Activated B cell treated with CpG ODN at 0.5 μM for 24 hours (primary cell): ENCODE results near the gene VWA7. TPM values are rescaled to one million over a fixed set of nuclear protein-coding genes. Genes with fewer than 3 reads are reported as not detected.

Source experiments
- ATAC-seq: fragments of 200-7000 bp; cut with Tn5 transposase; one replicate; pipeline ENCODE4 v1.10.0; 2021; ENCODE audit warnings: low read depth, mild to moderate bottlenecking, moderate library complexity
- CTCF ChIA-PET: fragments of 350-600 bp; sonication (Branson Sonifier 250); formaldehyde crosslinking; loops from one replicate; lab custom pipeline; 2021; ENCODE audit warnings: antibody characterized with exemption; lab: Charles Lee
- POLR2A ChIA-PET: fragments of 350-600 bp; sonication (Branson Sonifier 250); formaldehyde crosslinking; loops from one replicate; lab custom pipeline; 2021; ENCODE audit warnings: antibody characterized with exemption; lab: Charles Lee
- DNase-seq: peaks from one replicate; pipeline ENCODE4 v3.0.0; 2022
- H3K27ac Mint-ChIP-seq: one replicate; pipeline ENCODE4 v1.8.0; 2020; ENCODE audit warnings: mixed read lengths
- H3K27me3 Mint-ChIP-seq: one replicate; pipeline ENCODE4 v1.8.0; 2021; ENCODE audit warnings: mixed read lengths
- H3K36me3 Mint-ChIP-seq: one replicate; pipeline ENCODE4 v1.8.0; 2021; ENCODE audit warnings: low read depth, mixed read lengths
- H3K4me1 Mint-ChIP-seq: one replicate; pipeline ENCODE4 v1.8.0; 2021; ENCODE audit warnings: mixed read lengths
- H3K4me3 Mint-ChIP-seq: one replicate; pipeline ENCODE4 v1.8.0; 2020; ENCODE audit warnings: mild to moderate bottlenecking, mixed read lengths
- H3K9me3 Mint-ChIP-seq: one replicate; pipeline ENCODE4 v1.8.0; 2020; ENCODE audit warnings: mixed read lengths
- CTCF ChIP-seq: fragments of 200-600 bp; IDR thresholded peaks from one replicate; pipeline ENCODE4 v1.8.0; 2022; ENCODE audit warnings: antibody characterized with exemption, mild to moderate bottlenecking
- intact Hi-C: fragments of 100-400 bp; cut with micrococcal nuclease; formaldehyde crosslinking; loops from one replicate; pipeline ENCODE4 v1.15.1; 2024
- total RNA-seq: library from RNA; stranded (reverse); gene quantifications from 2 replicates; pipeline ENCODE4 v1.2.3, GENCODE V29; 2022

VWA7 gene
- total RNA-seq, 1 donor from 2014 or later: 2.9 TPM

DNA sequence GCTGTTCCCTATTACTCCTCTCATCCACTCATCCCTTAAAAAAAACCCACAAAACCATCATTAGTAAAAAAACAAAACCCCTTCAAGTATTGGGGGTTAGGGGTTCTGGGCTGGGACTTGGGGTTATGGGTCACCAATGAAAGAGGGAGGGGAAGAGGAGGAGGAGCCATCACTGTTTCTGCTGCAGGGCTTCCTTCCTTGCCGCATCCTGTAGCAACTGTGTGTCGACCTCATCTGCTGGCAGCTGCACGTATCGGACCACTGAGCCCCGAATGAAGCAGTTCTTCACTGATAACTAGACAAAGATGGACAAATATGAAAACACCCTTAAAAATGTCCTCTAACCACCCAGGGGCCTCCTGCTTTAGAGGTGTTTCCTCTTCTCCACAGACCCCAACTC lies 20.5 kb upstream of the VWA7 start:
- ChIA-PET POLR2A (interaction anchor here (0.6 to 5.9 kb wide), 6 partner anchors 8 to 133 kb away, joined by 3 to 103 read pairs (median 5); partner anchors contain the start of genes CLIC1, LSM2 and MSH5), CTCF (interaction anchor here (1.5 to 2.9 kb wide), 4 partner anchors 9 to 246 kb away, joined by 3 to 20 read pairs (median 6); partner anchors contain the start of genes CLIC1 and LSM2)
- Mint-ChIP-seq H3K36me3 (peaks cover 32% of the 10 kb centered on the region), H3K27me3 (no peaks in the 10 kb centered on the region), H3K27ac (peak overlapping the region; percentile 89), H3K4me3 (peak overlapping the region; percentile 62), H3K4me1 (peaks cover 51% of the 10 kb centered on the region), H3K9me3 (no peaks in the 10 kb centered on the region)
- ATAC-seq (no peak), DNase-seq (no peak)
- intact Hi-C loops: loop anchor here (2.0 kb wide), 1 partner anchor 17 kb away; the partner anchor contains the start of genes HSPA1A and HSPA1L
- no peak for TF ChIP-seq CTCF

DNA sequence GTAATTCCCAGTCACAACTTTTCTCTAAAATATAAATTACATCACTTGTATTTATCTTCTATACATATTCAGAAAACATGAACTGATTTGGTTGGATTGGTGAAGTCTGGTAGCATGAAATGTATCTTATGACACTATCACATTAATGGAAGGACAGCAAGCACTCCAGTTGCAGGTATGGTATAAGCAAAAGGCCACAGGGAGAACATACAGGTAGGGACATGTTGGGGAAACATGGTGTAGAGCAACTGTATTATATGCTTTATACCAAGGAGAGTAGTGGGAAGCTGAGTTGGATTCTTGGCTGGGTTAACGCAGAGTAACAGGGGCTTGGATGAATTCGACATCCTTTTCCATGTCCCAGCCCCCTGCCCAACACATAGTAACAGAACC lies 19.9 kb upstream of the VWA7 start:
- TF ChIP-seq CTCF: no peak
- DNase-seq (no peak), ATAC-seq (no peak)
- POLR2A ChIA-PET: interaction anchor here (0.6 to 5.9 kb wide), 11 partner anchors 9 to 411 kb away, joined by 3 to 103 read pairs (median 8); partner anchors contain the start of genes C6orf47, CLIC1, CSNK2B and GPANK1
- no peaks in the 10 kb centered on the region for H3K9me3 Mint-ChIP-seq
- peaks cover 34% of the 10 kb centered on the region for H3K36me3 Mint-ChIP-seq
- intact Hi-C loops: loop anchor here (2.0 kb wide), 1 partner anchor 18 kb away; the partner anchor contains the start of genes HSPA1A and HSPA1L
- H3K4me3 Mint-ChIP-seq: peak overlapping the region; percentile 64
- H3K27ac Mint-ChIP-seq: peak overlapping the region; percentile 89
- peaks cover 56% of the 10 kb centered on the region for H3K4me1 Mint-ChIP-seq
- CTCF ChIA-PET: interaction anchor here (1.5 to 2.9 kb wide), 5 partner anchors 9 to 246 kb away, joined by 3 to 20 read pairs (median 6); partner anchors contain the start of genes CLIC1 and LSM2
- no peaks in the 10 kb centered on the region for H3K27me3 Mint-ChIP-seq

GRCh38 chr6:31795616-31796298 lies 18.6 kb upstream of the VWA7 start, which contains the start of gene VARS1:
VARS1 (minus strand) TSS chr6:31795752; CDS start chr6:31795217, 535 bp downstream.
- no peaks in the 10 kb centered on the region for H3K27me3 Mint-ChIP-seq

DNA sequence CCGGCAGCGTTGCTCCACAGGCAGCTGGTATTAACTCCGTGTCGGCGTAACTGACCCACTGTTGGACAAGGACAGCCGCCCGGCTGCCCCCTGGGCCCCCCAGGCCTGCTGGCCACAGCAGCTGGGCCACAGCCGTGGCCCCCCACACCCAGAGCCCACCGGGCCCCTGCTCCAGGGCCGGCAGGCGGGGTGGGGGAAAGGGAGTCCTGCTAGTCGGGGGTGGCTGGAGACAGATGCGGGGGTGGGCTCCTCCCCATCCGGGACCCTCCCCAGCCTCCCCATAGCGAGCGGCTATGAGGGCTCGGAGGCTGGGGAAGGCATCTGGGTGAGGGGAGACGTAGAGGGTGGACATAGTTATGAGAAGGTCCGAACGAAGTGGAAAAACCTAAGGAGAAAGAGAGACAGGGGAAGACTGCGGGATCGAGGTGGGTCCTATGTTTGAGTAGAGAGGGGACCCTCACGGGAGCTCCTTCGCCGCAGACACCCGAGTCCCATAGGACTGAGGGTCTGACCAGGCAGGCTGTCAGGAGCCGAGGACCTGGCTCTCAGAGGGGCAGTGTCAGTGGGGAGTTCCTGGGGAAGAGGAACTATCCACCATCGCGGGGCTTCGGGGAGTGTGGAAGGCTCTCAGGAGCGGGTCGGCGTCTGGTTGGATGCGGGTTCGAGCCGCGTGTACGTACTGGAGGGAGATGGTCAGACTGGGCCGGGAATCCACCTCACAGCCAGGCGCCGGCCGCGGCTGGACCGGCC lies 17.9 kb upstream of the VWA7 start:
- H3K9me3 Mint-ChIP-seq: no peaks in the 10 kb centered on the region
- H3K27me3 Mint-ChIP-seq: no peaks in the 10 kb centered on the region
- intact Hi-C loops: loop anchor here (1.0 to 2.0 kb wide), 11 partner anchors 11 to 249 kb away; partner anchors contain the start of genes ABHD16A, ATP6V1G2, BAG6 and DDAH2
- ATAC-seq: no peak
- ChIA-PET CTCF (interaction anchor here (0.9 to 2.9 kb wide), 7 partner anchors 11 to 66 kb away, joined by 3 to 20 read pairs (median 8); partner anchors contain the start of genes DDAH2, HSPA1A, HSPA1L and LSM2), POLR2A (interaction anchor here (0.6 to 5.9 kb wide), 21 partner anchors 9 to 253 kb away, joined by 3 to 103 read pairs (median 5); partner anchors contain the start of genes CLIC1, CSNK2B, DDAH2 and DDX39B)
- peaks cover 70% of the 10 kb centered on the region for H3K4me1 Mint-ChIP-seq
- H3K36me3 Mint-ChIP-seq: peaks cover 40% of the 10 kb centered on the region
- TF ChIP-seq CTCF: no peak
- no peak for DNase-seq
- H3K27ac Mint-ChIP-seq: peak overlapping the region; percentile 98
- H3K4me3 Mint-ChIP-seq: peak overlapping the region; percentile 98

More at GRCh38 chr6:31795616-31796298, 18.6 kb upstream of the VWA7 start, which contains the start of gene VARS1:
- ChIA-PET POLR2A (interaction anchor here (0.6 to 5.9 kb wide), 26 partner anchors 10 to 1049 kb away, joined by 3 to 103 read pairs (median 6); partner anchors contain the start of genes ABHD16A, BAG6, C6orf47 and CLIC1), CTCF (interaction anchor here (0.7 to 2.9 kb wide), 9 partner anchors 10 to 207 kb away, joined by 3 to 20 read pairs (median 5); partner anchors contain the start of genes CLIC1, DDAH2, HSPA1A and HSPA1L)
- Mint-ChIP-seq H3K36me3 (peaks cover 36% of the 10 kb centered on the region), H3K27ac (peak within 1 kb of the TSS; percentile 98), H3K4me1 (peaks cover 65% of the 10 kb centered on the region), H3K4me3 (peak within 1 kb of the TSS; percentile 98), H3K9me3 (no peaks in the 10 kb centered on the region)
- intact Hi-C loops: loop anchor here (1.0 to 2.0 kb wide), 11 partner anchors 11 to 249 kb away; partner anchors contain the start of genes ABHD16A, ATP6V1G2, BAG6 and DDAH2
- peak; percentile 89 for ATAC-seq
- TF ChIP-seq CTCF: no peak
- DNase-seq: peak; percentile 89
